PC-9 (cell line): ENCODE results near the gene MGAT2. TPM values are rescaled to one million over a fixed set of nuclear protein-coding genes. Genes with fewer than 3 reads are reported as not detected.
A peak's percentile ranks its signal among the peaks of the same experiment; 100 is the strongest.

ENCODE experiments used
- Bru-seq: library from RNA; stranded (reverse); fragments of 400-500 nt; gene quantifications from one replicate; lab custom pipeline; 2021; lab: Mats Ljungman, UMichigan
- BruChase-seq, 2 experiments: library from RNA; stranded (reverse); fragments of 400-500 nt; gene quantifications; one replicate each; lab custom pipeline; 2021; lab: Mats Ljungman, UMichigan
- BruUV-seq: library from RNA; stranded (reverse); fragments of 400-500 nt; replicated peaks from 2 replicates; lab custom pipeline; 2021; lab: Mats Ljungman, UMichigan
- CTCF ChIA-PET: fragments of 300-600 bp; sonication (Branson Sonifier 250); formaldehyde crosslinking; loops from one replicate; lab custom pipeline; 2022; ENCODE audit warnings: antibody characterized with exemption; lab: Charles Lee
- POLR2A ChIA-PET: fragments of 300-600 bp; sonication (Branson Sonifier 250); formaldehyde crosslinking; loops from one replicate; lab custom pipeline; 2022; ENCODE audit warnings: antibody characterized with exemption; ENCODE audit not compliant: unreplicated experiment; lab: Charles Lee
- DNase-seq, 2 experiments: peaks; one replicate each; pipeline versions ENCODE4 v3.0.0 to v3.0.0-alpha.2; 2015 to 2022; ENCODE audit warnings: mixed read lengths in 1 of 2
- H2AFZ ChIP-seq: fragments of 200-600 bp; sonication (generic); 2 replicates; pipeline ENCODE4 v1.8.1; 2017; ENCODE audit warnings: antibody characterized with exemption
- H3F3A ChIP-seq: fragments of 200-600 bp; sonication (generic); 2 replicates; pipeline ENCODE4 v1.8.1; 2017; ENCODE audit warnings: antibody characterized with exemption, mild to moderate bottlenecking, low read depth; ENCODE audit not compliant: insufficient read depth
- H3K27ac ChIP-seq: fragments of 200-600 bp; sonication (generic); 2 replicates; pipeline ENCODE4 v1.6.1; 2016; ENCODE audit warnings: mixed run types
- H3K27me3 ChIP-seq: fragments of 200-600 bp; sonication (generic); 2 replicates; pipeline ENCODE4 v1.6.1; 2016; ENCODE audit warnings: low read depth, mixed run types; ENCODE audit not compliant: insufficient read depth
- H3K36me3 ChIP-seq: fragments of 200-600 bp; sonication (generic); 2 replicates; pipeline ENCODE4 v1.6.1; 2016; ENCODE audit warnings: low read depth, mixed run types
- H3K4me1 ChIP-seq: fragments of 200-600 bp; sonication (generic); replicated peaks from 2 replicates; pipeline ENCODE4 v1.6.1; 2016; ENCODE audit warnings: mixed run types; ENCODE audit not compliant: insufficient read depth
- H3K4me2 ChIP-seq: fragments of 200-600 bp; sonication (generic); 2 replicates; pipeline ENCODE4 v1.6.1; 2017; ENCODE audit warnings: mixed run types
- H3K4me3 ChIP-seq: fragments of 200-600 bp; sonication (generic); 2 replicates; pipeline ENCODE4 v1.6.1; 2016; ENCODE audit warnings: mixed run types
- H3K79me2 ChIP-seq: fragments of 200-600 bp; sonication (generic); 2 replicates; pipeline ENCODE4 v1.6.1; 2017; ENCODE audit warnings: low read depth, mixed run types
- H3K9me2 ChIP-seq: fragments of 200-600 bp; sonication (generic); 2 replicates; pipeline ENCODE4 v1.8.1; 2017; ENCODE audit warnings: mild to moderate bottlenecking; ENCODE audit not compliant: insufficient read depth
- H3K9me3 ChIP-seq: fragments of 200-600 bp; sonication (generic); 2 replicates; pipeline ENCODE4 v1.8.1; 2016; ENCODE audit warnings: low read depth; ENCODE audit not compliant: insufficient read depth
- H4K20me1 ChIP-seq: fragments of 200-600 bp; sonication (generic); 2 replicates; pipeline ENCODE4 v1.8.1; 2017; ENCODE audit not compliant: insufficient read depth
- EZH2 ChIP-seq: fragments of 200-600 bp; sonication (generic); IDR thresholded peaks from 2 replicates; pipeline ENCODE4 v1.8.0; 2017; ENCODE audit warnings: antibody characterized with exemption, low read depth
- intact Hi-C: fragments of 100-400 bp; cut with micrococcal nuclease; formaldehyde crosslinking; loops from one replicate; pipeline ENCODE4 v1.10.0; 2022; ENCODE audit not compliant: unreplicated experiment
- long read RNA-seq: library from polyadenylated mRNA; stranded (forward); transcript quantifications from one replicate; pipeline ENCODE4 v2.0.0, GENCODE V29; 2022
- total RNA-seq: library from RNA; stranded (reverse); gene quantifications from 2 replicates; pipeline ENCODE4 v1.2.3, GENCODE V29; 2021
- TF ChIP-seq, protein P1 (sequence below): fragments of 200-600 bp; sonication (generic); conservative IDR thresholded peaks from 2 replicates; pipeline ENCODE4 v1.6.1; 2017; ENCODE audit warnings: mixed run types, antibody characterized with exemption, mild to moderate bottlenecking, moderate library complexity

Gene MGAT2
- 18.9 and 22.0 TPM in 2 replicates for total RNA-seq
- percentile 68 among the genes with signal in this experiment for Bru-seq, nascent RNA
- BruChase-seq, experiment 1, labeled RNA remaining after a 2-hour chase = percentile 85 among the genes with signal in this experiment
- percentile 95 among the genes with signal in this experiment for BruChase-seq, experiment 2, labeled RNA remaining after a 6-hour chase
- long read RNA-seq, transcript MGAT2-201 (1 exons, 2,687 nt) = major isoform, 37 of 37 reads
- long read RNA-seq, partial matches to known transcripts = 0 of 37 reads
- long read RNA-seq, other reads (novel, unspliced or antisense) = 0 of 37 reads

GRCh38 chr14:49620182-49621113 lies at the start of gene MGAT2, which contains the start of gene RPL36AL:
MGAT2 (plus strand) TSS chr14:49620799; CDS start chr14:49621269, 470 bp downstream.
RPL36AL (minus strand) TSS chr14:49620626; CDS start chr14:49619104, 1,522 bp downstream.
- H4K20me1 ChIP-seq = peaks cover 44% of the 10 kb centered on the region
- POLR2A ChIA-PET = interaction anchor here (0.5 to 1.2 kb wide), 8 partner anchors 19 to 442 kb away, joined by 3 to 10 read pairs (median 4); partner anchors contain the start of gene RPS29
- intact Hi-C loops = loop anchor here (1.0 to 5.0 kb wide), 3 partner anchors 22 to 912 kb away; partner anchors contain the start of genes LRR1, MAP4K5 and RPS29

DNA sequence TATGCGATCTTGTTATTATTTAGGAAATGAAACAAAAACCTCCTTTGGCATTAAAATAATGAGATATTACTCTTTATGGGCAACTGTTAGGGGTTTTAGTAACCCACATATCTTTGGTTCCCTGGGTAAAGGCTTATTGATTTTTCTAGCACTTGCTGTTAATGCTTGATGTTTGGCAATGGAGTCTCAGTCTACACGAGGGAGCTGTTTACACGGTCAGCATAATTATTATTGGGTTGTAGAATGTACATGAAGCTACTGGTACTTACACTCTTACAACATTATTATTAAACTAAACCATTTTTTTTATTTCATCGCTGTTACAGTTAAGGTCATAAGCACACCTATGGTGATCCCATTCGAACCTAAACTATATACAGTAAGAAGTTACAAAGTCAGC lies 46.6 kb upstream of the MGAT2 start:
- Histone ChIP-seq H3K79me2 (0 out of 2 replicates have a peak, but pooled peaks cover 2% of the 10 kb centered on the region), H3K27ac (no peak overlapping the region), H3F3A (peaks cover 16% of the 10 kb centered on the region; the same call in 1 of the 2 replicates), H3K9me3 (peaks cover 4% of the 10 kb centered on the region; the same call in 1 of the 2 replicates), H3K4me2 (no peak overlapping the region), H4K20me1 (no peaks in the 10 kb centered on the region), H3K36me3 (peaks cover 8% of the 10 kb centered on the region; the same call in 1 of the 2 replicates), H3K4me1 (no peaks in the 10 kb centered on the region), H3K9me2 (no peaks in the 10 kb centered on the region), H3K27me3 (no peaks in the 10 kb centered on the region), H2AFZ (no peak overlapping the region), H3K4me3 (no peak overlapping the region)
- TF ChIP-seq, protein P1, sequence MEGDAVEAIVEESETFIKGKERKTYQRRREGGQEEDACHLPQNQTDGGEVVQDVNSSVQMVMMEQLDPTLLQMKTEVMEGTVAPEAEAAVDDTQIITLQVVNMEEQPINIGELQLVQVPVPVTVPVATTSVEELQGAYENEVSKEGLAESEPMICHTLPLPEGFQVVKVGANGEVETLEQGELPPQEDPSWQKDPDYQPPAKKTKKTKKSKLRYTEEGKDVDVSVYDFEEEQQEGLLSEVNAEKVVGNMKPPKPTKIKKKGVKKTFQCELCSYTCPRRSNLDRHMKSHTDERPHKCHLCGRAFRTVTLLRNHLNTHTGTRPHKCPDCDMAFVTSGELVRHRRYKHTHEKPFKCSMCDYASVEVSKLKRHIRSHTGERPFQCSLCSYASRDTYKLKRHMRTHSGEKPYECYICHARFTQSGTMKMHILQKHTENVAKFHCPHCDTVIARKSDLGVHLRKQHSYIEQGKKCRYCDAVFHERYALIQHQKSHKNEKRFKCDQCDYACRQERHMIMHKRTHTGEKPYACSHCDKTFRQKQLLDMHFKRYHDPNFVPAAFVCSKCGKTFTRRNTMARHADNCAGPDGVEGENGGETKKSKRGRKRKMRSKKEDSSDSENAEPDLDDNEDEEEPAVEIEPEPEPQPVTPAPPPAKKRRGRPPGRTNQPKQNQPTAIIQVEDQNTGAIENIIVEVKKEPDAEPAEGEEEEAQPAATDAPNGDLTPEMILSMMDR = no peak
- no peak for TF ChIP-seq EZH2
- BruUV-seq = no TSS peak
- POLR2A ChIA-PET = no interaction called here
- CTCF ChIA-PET = no interaction called here
- no peak for DNase-seq
- intact Hi-C loops = no loop called here

More at GRCh38 chr14:49620182-49621113, at the start of gene MGAT2, which contains the start of gene RPL36AL:
- H3K4me3 ChIP-seq = peak within 1 kb of the TSS; percentile 100
- TF ChIP-seq, protein P1 = no peak
- TF ChIP-seq EZH2 = no peak
- DNase-seq = peak; percentile 92 to 98
- H2AFZ ChIP-seq = peak within 1 kb of the TSS; percentile 88
- BruUV-seq = TSS peak; percentile 75
- peaks cover 53% of the 10 kb centered on the region for H3F3A ChIP-seq
- CTCF ChIA-PET = interaction anchor here (0.6 to 2.0 kb wide), 4 partner anchors 14 to 159 kb away, joined by 3 to 10 read pairs (median 4); partner anchors contain the start of gene RPS29
- H3K27me3 ChIP-seq = no peaks in the 10 kb centered on the region
- peak within 1 kb of the TSS; percentile 96 for H3K27ac ChIP-seq
- peaks cover 76% of the 10 kb centered on the region for H3K79me2 ChIP-seq
- peak within 1 kb of the TSS; percentile 98 for H3K4me2 ChIP-seq
- H3K9me2 ChIP-seq = no peaks in the 10 kb centered on the region
- peaks cover 61% of the 10 kb centered on the region for H3K4me1 ChIP-seq
- H3K9me3 ChIP-seq = no peaks in the 10 kb centered on the region
- peaks cover 24% of the 10 kb centered on the region for H3K36me3 ChIP-seq

DNA sequence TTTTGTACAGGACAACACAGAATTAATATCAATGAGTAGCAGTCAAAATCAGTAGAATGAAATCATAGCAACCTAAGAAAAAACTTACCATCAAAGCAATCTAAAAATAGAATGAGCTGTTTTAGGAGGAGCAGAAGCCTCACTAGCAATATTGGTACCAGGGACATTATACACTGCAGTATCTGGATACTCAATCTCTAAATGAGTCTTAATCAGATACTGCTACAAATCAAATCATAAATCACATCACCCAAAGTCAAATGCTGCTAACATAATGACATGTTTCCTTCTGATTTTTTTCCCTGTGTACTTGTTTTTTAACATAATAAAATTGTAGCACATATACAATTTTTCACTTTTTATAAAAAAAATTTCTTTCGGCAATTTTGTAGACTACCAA lies 42.5 kb upstream of the MGAT2 start:
- Histone ChIP-seq H4K20me1 (peaks cover 31% of the 10 kb centered on the region), H3K4me2 (no peak overlapping the region), H3K27ac (no peak overlapping the region), H3K27me3 (no peaks in the 10 kb centered on the region), H3K9me2 (no peaks in the 10 kb centered on the region), H3K36me3 (peaks cover 26% of the 10 kb centered on the region), H3K79me2 (peaks cover 43% of the 10 kb centered on the region), H3K4me3 (no peak overlapping the region), H3K9me3 (no peaks in the 10 kb centered on the region), H2AFZ (no peak overlapping the region), H3F3A (peaks cover 54% of the 10 kb centered on the region), H3K4me1 (peaks cover 11% of the 10 kb centered on the region; the same call in 1 of the 2 replicates)
- DNase-seq = no peak
- no peak for TF ChIP-seq EZH2
- TF ChIP-seq, protein P1 = no peak
- ChIA-PET CTCF (interaction anchor here (0.9 kb wide), 1 partner anchor 272 kb away, joined by 4 read pairs; no protein-coding TSS in a partner anchor), POLR2A (no interaction called here)
- BruUV-seq = no TSS peak
- intact Hi-C loops = no loop called here
